ENCODE data around the gene SH3RF3. TPM values are rescaled to one million over a fixed set of nuclear protein-coding genes. Genes with fewer than 3 reads are reported as not detected.

SH3RF3 gene
- total RNA-seq, 2 donors from 2014 or later = 1.3 to 5.6 TPM

DNA sequence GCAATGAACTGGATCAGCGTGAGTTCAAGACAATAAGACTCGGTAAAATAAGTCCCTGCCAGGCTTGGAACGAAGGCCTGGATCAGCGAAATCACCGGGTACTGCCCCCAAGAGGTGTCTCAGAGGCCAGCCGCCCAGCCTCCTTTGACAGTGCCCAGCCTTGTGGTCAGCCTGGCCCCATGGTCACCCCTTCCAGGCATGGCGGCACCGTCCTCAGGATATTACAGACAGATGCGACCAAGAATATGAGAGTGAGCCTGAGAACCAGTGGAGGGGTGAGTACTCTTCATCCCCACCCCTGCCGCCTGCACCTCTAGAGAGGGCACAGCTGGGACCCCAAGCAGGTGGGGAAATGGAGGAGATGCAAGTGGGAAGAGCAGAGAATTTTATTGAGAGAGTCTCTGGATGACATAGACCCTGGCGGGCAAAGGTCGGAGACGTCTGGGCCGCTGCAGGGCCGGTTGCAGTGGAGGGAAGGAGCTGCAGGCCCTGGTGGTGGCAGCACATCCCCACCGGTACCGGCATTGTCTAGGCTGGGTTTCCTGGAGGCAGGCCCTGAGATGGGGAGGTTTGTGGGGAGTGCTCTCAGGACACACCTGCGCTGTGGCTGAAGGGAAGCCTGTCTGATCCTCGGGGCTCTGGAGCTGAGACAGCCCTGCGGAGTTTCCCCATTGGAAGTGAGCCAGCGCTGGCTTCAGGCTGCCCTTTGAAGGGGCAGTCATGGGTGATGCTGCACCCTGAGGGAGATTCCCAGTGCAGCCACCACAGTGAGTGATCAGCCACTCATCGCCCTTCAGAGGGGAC lies 294.8 kb downstream of the SH3RF3 start:
- TF ChIP-seq, protein P1, sequence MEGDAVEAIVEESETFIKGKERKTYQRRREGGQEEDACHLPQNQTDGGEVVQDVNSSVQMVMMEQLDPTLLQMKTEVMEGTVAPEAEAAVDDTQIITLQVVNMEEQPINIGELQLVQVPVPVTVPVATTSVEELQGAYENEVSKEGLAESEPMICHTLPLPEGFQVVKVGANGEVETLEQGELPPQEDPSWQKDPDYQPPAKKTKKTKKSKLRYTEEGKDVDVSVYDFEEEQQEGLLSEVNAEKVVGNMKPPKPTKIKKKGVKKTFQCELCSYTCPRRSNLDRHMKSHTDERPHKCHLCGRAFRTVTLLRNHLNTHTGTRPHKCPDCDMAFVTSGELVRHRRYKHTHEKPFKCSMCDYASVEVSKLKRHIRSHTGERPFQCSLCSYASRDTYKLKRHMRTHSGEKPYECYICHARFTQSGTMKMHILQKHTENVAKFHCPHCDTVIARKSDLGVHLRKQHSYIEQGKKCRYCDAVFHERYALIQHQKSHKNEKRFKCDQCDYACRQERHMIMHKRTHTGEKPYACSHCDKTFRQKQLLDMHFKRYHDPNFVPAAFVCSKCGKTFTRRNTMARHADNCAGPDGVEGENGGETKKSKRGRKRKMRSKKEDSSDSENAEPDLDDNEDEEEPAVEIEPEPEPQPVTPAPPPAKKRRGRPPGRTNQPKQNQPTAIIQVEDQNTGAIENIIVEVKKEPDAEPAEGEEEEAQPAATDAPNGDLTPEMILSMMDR (IDR thresholded peaks at IDR 0.05) = no peak
- no peak for TF ChIP-seq POLR2A (IDR thresholded peaks at IDR 0.05)
- Histone ChIP-seq H3K4me1 (no peaks in the 10 kb centered on the region), H3K36me3 (replicated peaks in 1 of 2; ENCODE audit: insufficient read depth in 1 of 2, low read depth in 2 of 2) (no peaks in the 10 kb centered on the region), H3K9me3 (no peaks in the 10 kb centered on the region), H3K27me3 (no peaks in the 10 kb centered on the region), H3K4me3 (no peak overlapping the region), H3K27ac (no peak overlapping the region)
- 78 to 80% methylated on average over 17 to 22 of the region's 22 CpGs for WGBS, 2 donors
- intact Hi-C loops (cut with DNase I) = no loop called here
- no peak for ATAC-seq
- no peak for DNase-seq

DNA sequence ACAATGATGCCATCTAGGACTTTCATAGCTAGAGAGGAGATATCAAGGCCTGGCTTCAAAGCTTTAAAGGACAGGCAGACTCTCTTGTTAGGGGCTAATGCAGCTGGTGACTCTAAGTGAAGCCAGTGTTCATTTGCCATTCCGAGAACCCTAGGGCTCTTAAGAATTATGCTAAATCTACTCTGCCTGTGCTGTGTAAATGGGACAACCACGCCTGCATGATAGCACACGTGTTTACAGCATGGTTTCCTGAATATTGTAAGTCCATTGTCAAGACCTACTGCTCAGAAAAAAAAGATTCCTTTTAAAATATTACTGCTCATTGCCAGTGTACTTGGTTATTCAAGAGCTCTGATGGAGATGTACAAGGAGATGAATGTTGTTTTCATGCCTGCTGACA lies 296.4 kb downstream of the SH3RF3 start:
- Histone ChIP-seq H3K4me3 (no peak overlapping the region), H3K4me1 (no peaks in the 10 kb centered on the region), H3K9me3 (no peaks in the 10 kb centered on the region), H3K27ac (no peak overlapping the region), H3K27me3 (no peaks in the 10 kb centered on the region), H3K36me3 (replicated peaks in 1 of 2; ENCODE audit: insufficient read depth in 1 of 2, low read depth in 2 of 2) (no peaks in the 10 kb centered on the region)
- 76 to 92% methylated on average over 3 of the region's 3 CpGs for WGBS, 2 donors
- no peak for DNase-seq
- no peak for ATAC-seq
- TF ChIP-seq, protein P1 (IDR thresholded peaks at IDR 0.05) = no peak
- no peak for TF ChIP-seq POLR2A (IDR thresholded peaks at IDR 0.05)
- intact Hi-C loops (cut with DNase I) = no loop called here

DNA sequence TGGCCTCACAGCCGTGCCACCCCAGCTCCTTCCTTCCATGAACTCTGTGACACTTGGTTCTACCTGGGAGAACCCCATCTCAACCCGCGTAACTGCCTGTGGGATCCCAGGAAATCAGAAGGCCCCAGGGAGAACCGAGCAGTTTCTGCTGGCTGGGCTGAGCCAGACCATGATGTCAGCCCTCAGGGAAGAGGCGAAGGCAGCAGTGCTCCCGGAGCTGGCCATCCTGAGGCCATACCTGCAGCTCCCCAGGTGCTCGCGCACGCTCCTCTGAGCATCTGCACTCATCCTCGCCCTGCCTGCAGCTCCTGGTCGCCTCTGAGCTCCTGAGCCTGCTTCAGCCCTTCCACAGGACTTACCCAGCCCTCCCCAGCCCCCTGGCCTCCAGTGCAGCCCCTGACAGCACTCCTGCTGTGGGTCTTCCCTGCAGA lies 298.7 kb downstream of the SH3RF3 start:
- TF ChIP-seq, protein P1 (IDR thresholded peaks at IDR 0.05) = no peak
- no peak for TF ChIP-seq POLR2A (IDR thresholded peaks at IDR 0.05)
- no peaks in the 10 kb centered on the region for H3K9me3 ChIP-seq
- H3K27ac ChIP-seq = no peak overlapping the region
- DNase-seq (no peak), ATAC-seq (no peak)
- H3K36me3 ChIP-seq (replicated peaks in 1 of 2; ENCODE audit: insufficient read depth in 1 of 2, low read depth in 2 of 2) = no peaks in the 10 kb centered on the region
- no peaks in the 10 kb centered on the region for H3K4me1 ChIP-seq
- no peak overlapping the region for H3K4me3 ChIP-seq
- intact Hi-C loops (cut with DNase I) = no loop called here
- H3K27me3 ChIP-seq = no peaks in the 10 kb centered on the region
- WGBS, 2 donors = 72 to 81% methylated on average over 2 to 11 of the region's 11 CpGs

DNA sequence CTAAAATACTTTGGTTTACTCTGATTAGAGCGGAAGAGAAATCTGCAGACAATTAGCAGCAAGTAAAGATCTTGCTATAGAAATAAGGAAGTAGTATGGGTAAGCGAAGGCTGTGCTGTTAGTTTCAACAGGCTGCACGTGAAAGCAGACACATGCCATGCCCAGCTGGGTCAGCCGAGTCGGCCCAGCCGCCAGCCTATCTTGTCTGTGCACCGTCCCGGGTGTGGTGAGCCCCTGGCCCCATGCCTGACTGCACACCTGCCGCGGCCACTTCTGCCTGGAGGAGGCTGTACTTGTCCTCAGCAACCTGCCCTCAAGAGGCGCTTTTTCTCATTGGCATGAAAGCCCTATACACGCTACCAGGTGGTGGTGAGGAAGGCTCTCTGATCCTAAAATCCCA lies 299.3 kb downstream of the SH3RF3 start:
- DNase-seq (no peak), ATAC-seq (no peak)
- intact Hi-C loops (cut with DNase I) = no loop called here
- TF ChIP-seq, protein P1 (IDR thresholded peaks at IDR 0.05) = no peak
- TF ChIP-seq POLR2A (IDR thresholded peaks at IDR 0.05) = no peak
- Histone ChIP-seq H3K36me3 (replicated peaks in 1 of 2; ENCODE audit: insufficient read depth in 1 of 2, low read depth in 2 of 2) (no peaks in the 10 kb centered on the region), H3K4me1 (no peaks in the 10 kb centered on the region), H3K27me3 (no peaks in the 10 kb centered on the region), H3K9me3 (no peaks in the 10 kb centered on the region), H3K27ac (no peak overlapping the region), H3K4me3 (no peak overlapping the region)
- WGBS, 2 donors = 75 to 78% methylated on average over 12 of the region's 12 CpGs
